IMR-90 (cell line): ENCODE measurements around the gene AAK1.

Experiments used
- CTCF ChIP-seq: conservative IDR thresholded peaks from 2 replicates; pipeline ENCODE4 v1.5.1; 2012; ENCODE audit warnings: mild to moderate bottlenecking, low read depth, low read length, improper control_type of control experiment
- POLR2A ChIP-seq: IDR thresholded peaks from 2 replicates; pipeline ENCODE4 v1.6.1; 2012; ENCODE audit warnings: mild to moderate bottlenecking, low read depth, low read length
- RFX5 ChIP-seq: IDR thresholded peaks from 2 replicates; pipeline ENCODE4 v1.8.0; 2012; ENCODE audit warnings: low read depth, mild to moderate bottlenecking, low read length, moderate library complexity

DNA sequence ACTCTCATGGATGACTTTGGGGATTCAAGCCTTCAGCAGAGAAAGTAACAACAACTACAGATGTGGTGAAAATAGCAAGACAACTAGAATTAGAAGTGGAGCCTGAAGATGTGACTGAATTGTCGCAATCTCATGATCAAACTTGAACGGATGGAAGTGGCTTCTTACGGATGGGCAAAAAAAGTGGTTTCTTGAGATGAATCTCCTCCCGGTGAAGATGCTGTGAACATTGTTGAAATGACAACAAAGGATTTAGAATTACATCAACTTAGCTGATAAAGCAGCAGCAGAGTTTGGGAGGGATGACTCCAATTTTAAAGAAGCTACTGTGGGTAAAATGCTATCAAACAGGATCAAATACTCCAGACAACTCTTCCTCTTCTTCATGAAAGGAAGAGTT is 43.1 kb downstream of the AAK1 start:
- TF ChIP-seq CTCF, result no peak
- no peak for TF ChIP-seq POLR2A
- no peak for TF ChIP-seq RFX5
